Measurements from ENCODE around the gene NRARP. TPM values are rescaled to one million over a fixed set of nuclear protein-coding genes. Genes with fewer than 3 reads are reported as not detected.
A peak's percentile ranks its signal among the peaks of the same experiment; 100 is the strongest.

The NRARP gene
- total RNA-seq, 2 experiments from 2014 or later = 0.96 to 1.4 TPM

GRCh38 chr9:137303893-137304382, 1.9 kb upstream of the NRARP start:
- Mint-ChIP-seq H3K4me1 (ENCODE audit: low read depth) (peaks cover 11% of the 10 kb centered on the region), H3K27me3 (peaks cover 8% of the 10 kb centered on the region), H3K9me3 (no peaks in the 10 kb centered on the region), H3K36me3 (ENCODE audit: low read depth) (no peaks in the 10 kb centered on the region), H3K27ac (no peak overlapping the region), H3K4me3 (peak overlapping the region; percentile 20)
- DNase-seq (peak in 2 of 14 experiments; percentile 31 to 40), ATAC-seq (ENCODE audit: poor library complexity) (no peak)
- intact Hi-C loops (cut with DNase I, micrococcal nuclease) = loop anchor here in 1 of 2 experiments (2.0 to 5.0 kb wide), 2 partner anchors 103 to 158 kb away; no protein-coding TSS in a partner anchor
- H3K4me1 ChIP-seq (ENCODE audit: insufficient read depth, low read length) = peaks cover 49% of the 10 kb centered on the region
- no peak overlapping the region for H3K27ac ChIP-seq (ENCODE audit: low read depth in 1 of 2, low read length in 2 of 2)
- peaks cover 14 to 21% of the 10 kb centered on the region in 2 experiments for H3K27me3 ChIP-seq (ENCODE audit: control insufficient read depth in 1 of 2, insufficient read depth in 2 of 2, low read length in 2 of 2)
- no peaks in the 10 kb centered on the region for H3K36me3 ChIP-seq (ENCODE audit: insufficient read depth, low read length)
- POLR2A ChIA-PET = no interaction called here
- H3K9me3 ChIP-seq (ENCODE audit: control insufficient read depth in 1 of 2, insufficient read depth in 1 of 2, low read length in 2 of 2) = peaks cover 0 to 3% of the 10 kb centered on the region in 2 experiments
- TF ChIP-seq CTCF (IDR thresholded peaks at IDR 0.05) = no peak
- CTCF ChIA-PET = no interaction called here
- no peak overlapping the region for H3K4me3 ChIP-seq (ENCODE audit: low read length)

- H3K9me3 Mint-ChIP-seq = no peaks in the 10 kb centered on the region
- ATAC-seq (ENCODE audit: poor library complexity) (no peak), DNase-seq (peak in 2 of 14 experiments; percentile 32 to 36)
- Histone ChIP-seq H3K27me3 (ENCODE audit: control insufficient read depth in 1 of 2, insufficient read depth in 2 of 2, low read length in 2 of 2) (peaks cover 21 to 27% of the 10 kb centered on the region in 2 experiments), H3K4me3 (ENCODE audit: low read length) (no peak overlapping the region), H3K36me3 (ENCODE audit: insufficient read depth, low read length) (no peaks in the 10 kb centered on the region), H3K4me1 (ENCODE audit: insufficient read depth, low read length) (peaks cover 49% of the 10 kb centered on the region), H3K9me3 (ENCODE audit: control insufficient read depth in 1 of 2, insufficient read depth in 1 of 2, low read length in 2 of 2) (peaks cover 0 to 3% of the 10 kb centered on the region in 2 experiments), H3K27ac (ENCODE audit: low read depth in 1 of 2, low read length in 2 of 2) (no peak overlapping the region)
- CTCF ChIA-PET = interaction anchor here (1.7 kb wide), 1 partner anchor 217 kb away, joined by 4 read pairs; the partner anchor contains the start of gene MAN1B1
- H3K36me3 Mint-ChIP-seq (ENCODE audit: low read depth) = no peaks in the 10 kb centered on the region
- H3K4me3 Mint-ChIP-seq = peak overlapping the region; percentile 20
- no peak for TF ChIP-seq CTCF (IDR thresholded peaks at IDR 0.05)
- intact Hi-C loops (cut with DNase I, micrococcal nuclease) = loop anchor here in 1 of 2 experiments (2.0 to 5.0 kb wide), 2 partner anchors 103 to 159 kb away; no protein-coding TSS in a partner anchor
- POLR2A ChIA-PET = interaction anchor here (2.1 to 2.2 kb wide), 2 partner anchors 26 to 84 kb away, joined by 6 to 11 read pairs; partner anchors contain the start of gene TOR4A
- H3K27me3 Mint-ChIP-seq = peaks cover 8% of the 10 kb centered on the region
- H3K4me1 Mint-ChIP-seq (ENCODE audit: low read depth) = peaks cover 11% of the 10 kb centered on the region
- H3K27ac Mint-ChIP-seq = no peak overlapping the region
Observed at GRCh38 chr9:137303151-137303892, 1.3 kb upstream of the NRARP start.

- Histone ChIP-seq H3K4me3 (ENCODE audit: low read length) (peak overlapping the region; percentile 30), H3K9me3 (ENCODE audit: control insufficient read depth in 1 of 2, insufficient read depth in 1 of 2, low read length in 2 of 2) (peaks cover 0 to 7% of the 10 kb centered on the region in 2 experiments), H3K27ac (ENCODE audit: low read depth in 1 of 2, low read length in 2 of 2) (no peak overlapping the region), H3K4me1 (ENCODE audit: insufficient read depth, low read length) (peaks cover 49% of the 10 kb centered on the region), H3K36me3 (ENCODE audit: insufficient read depth, low read length) (no peaks in the 10 kb centered on the region), H3K27me3 (ENCODE audit: control insufficient read depth in 1 of 2, insufficient read depth in 2 of 2, low read length in 2 of 2) (peaks cover 26 to 34% of the 10 kb centered on the region in 2 experiments)
- Mint-ChIP-seq H3K27ac (no peak overlapping the region), H3K9me3 (no peaks in the 10 kb centered on the region), H3K4me3 (no peak overlapping the region), H3K27me3 (peaks cover 8% of the 10 kb centered on the region), H3K36me3 (ENCODE audit: low read depth) (no peaks in the 10 kb centered on the region), H3K4me1 (ENCODE audit: low read depth) (peaks cover 11% of the 10 kb centered on the region)
- peak; percentile 60 for TF ChIP-seq CTCF (IDR thresholded peaks at IDR 0.05)
- CTCF ChIA-PET = interaction anchor here (0.8 to 1.7 kb wide), 5 partner anchors 42 to 216 kb away, joined by 3 to 5 read pairs (median 3); partner anchors contain the start of gene MAN1B1
- ATAC-seq (ENCODE audit: poor library complexity) (peak; percentile 25), DNase-seq (peak in 1 of 14 experiments; percentile 33)
- POLR2A ChIA-PET = interaction anchor here (0.7 to 2.2 kb wide), 11 partner anchors 10 to 216 kb away, joined by 3 to 11 read pairs (median 4); partner anchors contain the start of genes EXD3, MAN1B1, NELFB and NOXA1
- intact Hi-C loops (cut with DNase I, micrococcal nuclease) = loop anchor here in 1 of 2 experiments (2.0 to 5.0 kb wide), 2 partner anchors 104 to 160 kb away; no protein-coding TSS in a partner anchor
Observed at GRCh38 chr9:137302449-137303150, 529 bp upstream of the NRARP start.
